Measurements from ENCODE around the gene RNF150.

The RNF150 gene

DNA sequence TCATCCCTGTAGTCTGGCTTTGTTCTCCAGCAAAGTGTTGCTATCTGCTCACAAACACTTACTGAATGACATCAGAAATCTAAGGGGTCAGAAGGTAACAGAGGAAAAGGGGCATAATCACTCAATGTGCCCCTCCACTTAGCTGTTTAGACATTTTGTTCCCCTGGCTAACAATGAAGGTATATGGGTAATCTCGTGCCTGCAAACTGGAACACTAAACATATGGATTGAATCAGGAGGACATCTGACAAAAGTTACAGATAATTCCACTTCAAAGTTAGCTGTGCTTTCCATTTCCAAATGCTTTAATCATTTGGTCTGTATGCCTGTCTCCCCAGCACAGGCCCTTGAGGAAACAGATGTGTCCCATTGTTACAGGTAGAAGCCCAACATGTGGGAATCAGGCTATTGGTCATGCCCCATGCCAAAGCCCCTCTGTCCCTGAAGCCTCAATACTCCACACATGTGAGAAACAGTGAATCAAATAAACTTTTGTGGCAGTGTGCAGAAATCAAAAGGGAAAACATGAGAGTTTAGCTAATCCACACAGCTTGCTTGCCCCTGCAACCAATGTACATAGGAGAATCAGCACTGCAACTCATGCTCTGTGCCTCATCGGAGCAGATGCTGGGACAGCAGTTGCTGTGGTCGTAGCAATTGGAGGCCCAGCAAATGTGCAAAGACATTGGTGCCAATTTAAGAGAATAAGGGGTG lies 111.7 kb downstream of the RNF150 start:
- no peak for DNase-seq

- no peak for DNase-seq
Observed at GRCh38 chr4:141020801-141021261, 112.4 kb downstream of the RNF150 start.

DNA sequence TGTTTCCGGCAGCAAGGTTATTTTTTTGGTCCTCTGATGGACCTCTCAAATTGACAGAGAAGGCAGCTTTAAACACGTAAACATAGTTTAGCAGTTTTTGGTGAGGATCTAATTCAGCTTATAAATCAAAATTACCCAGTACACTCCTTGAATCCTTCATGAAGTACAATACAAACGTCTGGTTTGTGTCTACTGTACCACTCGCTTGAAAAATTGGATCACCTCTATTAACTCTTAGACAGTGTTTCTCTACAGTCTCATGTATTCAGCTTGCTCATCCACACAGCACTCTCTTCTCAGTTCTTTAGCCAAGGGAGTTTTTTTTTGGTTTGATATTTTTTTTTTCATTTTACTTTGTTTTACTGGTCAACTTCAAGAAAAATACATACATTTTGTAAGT lies 113.5 kb downstream of the RNF150 start:
- no peak for DNase-seq

DNA sequence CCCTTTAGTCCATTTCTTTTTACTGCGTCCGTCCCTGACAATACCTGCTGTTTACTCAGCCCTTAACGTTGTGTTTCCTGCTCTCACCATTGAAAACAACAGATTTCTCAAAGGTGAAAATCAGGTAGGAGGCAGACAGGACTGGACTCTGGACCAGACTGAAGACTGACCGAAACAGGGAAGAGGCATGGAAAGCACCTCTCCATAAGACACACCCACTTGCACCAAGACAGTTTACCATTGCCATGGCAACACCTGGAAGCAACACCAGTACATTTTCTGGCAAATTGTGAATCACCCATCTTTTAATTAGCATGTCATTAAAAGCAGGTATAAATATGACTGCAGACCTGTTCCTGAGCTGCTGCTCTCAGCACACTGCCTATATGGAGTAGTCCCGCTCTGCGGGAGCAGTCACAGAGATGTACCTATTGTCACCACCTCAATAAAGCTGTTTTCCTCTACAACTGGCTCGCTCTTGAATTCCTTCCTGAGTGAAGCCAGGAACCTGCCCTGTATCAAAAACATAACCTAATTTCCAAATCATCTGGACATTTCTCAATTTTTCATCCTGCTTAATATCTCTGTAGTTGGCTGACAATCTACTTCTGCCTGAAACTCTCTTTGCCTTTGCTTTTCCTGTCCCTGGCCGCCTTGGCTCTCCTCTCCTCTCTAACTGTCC lies 117.0 kb downstream of the RNF150 start:
- no peak for DNase-seq

GRCh38 chr4:141013899-141014298 lies 119.4 kb downstream of the RNF150 start:
- no peak for DNase-seq

DNA sequence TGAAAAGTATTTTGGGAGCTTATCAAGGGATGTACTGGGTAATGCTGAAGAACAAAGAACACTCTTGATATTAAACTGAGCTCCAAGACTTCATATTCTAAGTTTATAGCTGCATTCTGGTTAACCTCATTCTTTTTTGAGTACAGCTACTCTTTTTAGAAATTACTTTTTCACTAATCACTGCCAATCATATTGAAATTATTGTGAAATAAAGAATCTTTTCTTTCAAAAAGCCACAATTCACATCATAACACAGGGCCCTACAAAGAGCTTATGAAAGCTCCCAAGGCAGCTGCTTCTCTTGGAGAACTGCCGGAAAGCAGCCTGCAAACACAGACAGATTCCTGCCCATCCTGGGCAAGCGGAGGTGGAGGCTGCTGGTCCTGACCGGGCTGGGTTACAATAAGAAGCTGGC lies 121.4 kb downstream of the RNF150 start:
- no peak for DNase-seq

DNA sequence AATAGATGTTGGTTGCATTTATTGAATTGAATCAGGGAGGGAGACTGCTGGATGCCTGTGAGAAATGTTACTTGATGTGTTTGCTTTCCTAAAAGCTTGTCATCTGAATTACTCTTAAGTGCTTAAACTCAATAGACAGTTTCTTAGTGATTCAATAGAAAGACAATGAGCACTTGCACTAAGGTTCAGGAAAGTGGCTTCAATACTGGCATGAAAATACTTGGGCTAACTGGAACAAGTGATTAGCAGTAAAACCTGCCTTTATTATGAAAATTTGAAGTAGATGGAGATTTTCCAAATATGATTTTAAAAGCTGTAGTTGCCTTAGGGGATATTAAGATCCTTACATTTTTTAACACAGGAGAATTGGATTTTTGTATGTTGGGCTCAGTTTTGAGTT lies 123.3 kb downstream of the RNF150 start:
- DNase-seq = no peak

GRCh38 chr4:141009129-141009528 lies 124.1 kb downstream of the RNF150 start:
- no peak for DNase-seq

DNA sequence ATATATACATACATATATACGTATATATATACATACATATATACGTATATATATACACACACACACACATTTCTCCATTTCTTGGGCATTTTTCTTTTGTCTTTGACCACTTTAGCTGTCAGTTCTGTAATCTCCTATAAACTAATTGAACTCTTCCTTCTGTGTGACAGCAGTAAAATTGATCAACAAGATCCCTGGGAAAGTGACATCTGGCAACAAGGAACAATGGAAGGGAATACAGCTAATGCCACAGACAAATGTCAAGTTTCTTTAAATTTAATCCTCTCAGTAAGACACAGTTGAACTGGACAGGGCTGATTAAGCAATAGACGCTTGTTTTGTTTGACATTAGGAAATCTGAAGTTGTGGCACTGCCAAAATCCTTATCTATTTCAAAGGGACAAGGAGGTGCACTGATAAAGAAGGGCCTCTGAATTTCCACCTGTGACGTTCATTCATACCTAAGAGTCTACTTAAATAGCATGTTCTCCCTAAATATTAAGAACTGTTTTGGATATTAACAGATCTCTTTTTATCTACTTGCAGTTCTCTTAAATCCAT lies 126.9 kb downstream of the RNF150 start:
- DNase-seq = no peak

- no peak for DNase-seq
Observed at GRCh38 chr4:141004823-141005222, 128.4 kb downstream of the RNF150 start.

GRCh38 chr4:141003193-141003592 lies 130.1 kb downstream of the RNF150 start:
- DNase-seq = no peak

DNA sequence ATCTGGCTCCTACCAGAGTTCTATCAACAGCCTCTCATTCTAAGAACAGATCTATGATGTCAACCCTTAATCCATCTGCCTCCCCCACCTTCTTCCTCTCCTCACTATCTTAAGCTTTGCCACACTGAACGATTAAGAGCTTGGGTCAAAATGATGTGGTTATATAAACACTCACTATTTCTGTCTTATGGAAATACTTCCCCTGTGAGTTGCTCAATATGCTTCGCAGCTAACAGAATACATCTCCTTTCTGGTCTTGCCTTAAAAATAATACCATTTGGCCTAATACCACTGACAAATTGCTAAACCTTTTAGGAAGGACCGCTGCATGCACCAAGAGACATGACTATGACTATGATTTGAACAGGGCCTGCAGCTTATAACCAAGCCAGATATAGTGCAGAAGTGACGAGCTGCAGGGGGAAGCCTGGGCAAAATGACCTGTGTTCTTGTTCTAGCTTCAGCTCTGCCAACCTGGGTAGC lies 130.9 kb downstream of the RNF150 start:
- DNase-seq = no peak

DNA sequence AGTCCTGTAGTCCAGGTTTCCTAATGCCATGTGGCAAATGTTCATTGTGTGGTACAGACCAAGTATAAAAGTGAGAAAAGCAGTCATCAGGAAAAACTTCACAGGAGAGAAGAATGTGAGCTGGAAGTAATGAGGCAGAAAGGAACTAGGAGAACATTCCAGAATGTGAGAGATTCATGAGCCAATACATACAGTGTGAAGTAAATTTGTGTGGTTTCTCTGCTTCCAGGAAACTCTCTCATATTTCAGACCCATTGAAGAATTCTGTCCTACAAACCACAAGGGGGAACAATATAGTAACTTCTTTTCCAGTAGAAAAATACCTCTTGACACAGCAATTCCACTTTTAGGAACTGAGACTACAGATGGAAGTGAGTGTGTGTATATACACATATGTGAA lies 136.5 kb downstream of the RNF150 start:
- DNase-seq = no peak

- no peak for DNase-seq
Observed at GRCh38 chr4:140995058-140995457, 138.2 kb downstream of the RNF150 start.

DNA sequence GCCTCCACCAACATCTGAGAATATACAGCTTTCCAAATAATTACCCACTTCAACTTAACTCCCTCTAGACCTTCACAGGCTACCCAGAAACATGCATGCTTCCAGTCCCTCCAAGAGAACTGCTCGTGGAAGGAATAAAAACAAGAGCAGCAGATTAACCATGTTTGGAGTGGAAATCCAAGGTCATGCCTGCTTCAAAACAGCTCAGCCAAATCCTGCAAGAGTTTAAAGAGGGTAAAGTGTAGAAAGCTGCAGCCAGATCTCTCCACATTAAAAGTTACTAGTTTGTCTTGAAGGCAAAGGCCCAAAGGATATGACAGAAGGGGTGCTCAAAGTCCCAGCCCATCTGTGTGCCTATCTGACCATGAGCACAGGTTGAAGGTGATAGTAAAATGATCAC lies 139.3 kb downstream of the RNF150 start:
- DNase-seq = no peak

DNA sequence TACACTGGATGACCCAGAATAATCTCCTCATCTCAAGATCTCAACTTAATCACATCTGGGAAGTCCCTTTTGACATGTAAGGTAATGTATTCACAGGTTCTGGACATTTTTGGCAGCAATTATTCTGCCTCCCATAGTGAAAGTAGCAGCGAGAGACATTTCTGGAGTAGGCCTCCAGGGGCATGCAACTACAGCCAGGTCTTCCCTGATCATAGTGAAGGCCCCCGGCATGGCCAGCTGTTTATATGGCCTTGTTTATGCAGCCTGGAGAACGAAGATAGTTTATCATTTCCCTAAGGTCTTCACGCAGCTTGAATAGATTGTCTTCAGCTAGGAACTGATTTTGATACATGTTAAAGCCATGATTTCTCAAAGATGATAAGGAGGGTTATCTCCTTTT lies 139.9 kb downstream of the RNF150 start:
- DNase-seq = no peak

GRCh38 chr4:140989944-140990343 lies 143.3 kb downstream of the RNF150 start:
- DNase-seq = no peak

GRCh38 chr4:140986045-140986444 lies 147.2 kb downstream of the RNF150 start:
- DNase-seq = no peak

GRCh38 chr4:140982613-140983340 lies 150.5 kb downstream of the RNF150 start:
- no peak for DNase-seq

DNA sequence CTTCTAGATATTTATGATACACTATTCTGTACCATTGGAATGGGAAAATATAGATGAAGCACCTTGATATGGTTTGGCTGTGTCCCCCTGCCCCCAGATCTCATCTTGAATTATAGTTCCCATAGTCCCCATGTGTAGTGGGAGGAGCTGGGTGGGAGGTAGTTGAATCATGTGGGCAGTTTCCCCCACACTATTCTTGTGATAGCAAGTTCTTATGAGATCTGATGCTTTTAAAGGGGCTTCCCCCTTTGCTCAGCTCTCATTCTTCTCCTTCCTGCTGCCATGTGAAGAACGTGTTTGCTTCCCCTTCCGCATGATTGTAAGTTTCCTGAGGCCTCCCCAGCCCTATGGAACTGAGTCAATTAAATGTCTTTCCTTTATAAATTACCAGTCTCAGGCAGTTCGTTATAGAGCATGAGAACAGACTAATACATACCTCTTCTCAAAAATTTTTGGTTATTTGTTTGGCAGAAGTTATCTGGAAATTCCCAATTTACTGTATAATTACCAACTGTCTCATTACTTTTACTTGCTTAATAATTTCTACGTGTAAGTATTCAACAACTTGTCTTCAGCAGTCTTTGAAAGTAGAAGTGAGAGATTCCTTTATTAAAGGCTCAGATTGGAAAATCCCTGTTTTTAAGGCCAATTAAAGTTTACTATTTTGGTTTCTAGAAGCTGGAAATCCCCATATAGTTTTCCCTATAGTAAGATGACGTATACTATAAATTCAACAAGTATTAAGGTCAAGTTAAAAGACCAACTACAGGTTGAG lies 152.7 kb downstream of the RNF150 start:
- DNase-seq = no peak

GRCh38 chr4:140976768-140977167 lies 156.5 kb downstream of the RNF150 start:
- DNase-seq = no peak

DNA sequence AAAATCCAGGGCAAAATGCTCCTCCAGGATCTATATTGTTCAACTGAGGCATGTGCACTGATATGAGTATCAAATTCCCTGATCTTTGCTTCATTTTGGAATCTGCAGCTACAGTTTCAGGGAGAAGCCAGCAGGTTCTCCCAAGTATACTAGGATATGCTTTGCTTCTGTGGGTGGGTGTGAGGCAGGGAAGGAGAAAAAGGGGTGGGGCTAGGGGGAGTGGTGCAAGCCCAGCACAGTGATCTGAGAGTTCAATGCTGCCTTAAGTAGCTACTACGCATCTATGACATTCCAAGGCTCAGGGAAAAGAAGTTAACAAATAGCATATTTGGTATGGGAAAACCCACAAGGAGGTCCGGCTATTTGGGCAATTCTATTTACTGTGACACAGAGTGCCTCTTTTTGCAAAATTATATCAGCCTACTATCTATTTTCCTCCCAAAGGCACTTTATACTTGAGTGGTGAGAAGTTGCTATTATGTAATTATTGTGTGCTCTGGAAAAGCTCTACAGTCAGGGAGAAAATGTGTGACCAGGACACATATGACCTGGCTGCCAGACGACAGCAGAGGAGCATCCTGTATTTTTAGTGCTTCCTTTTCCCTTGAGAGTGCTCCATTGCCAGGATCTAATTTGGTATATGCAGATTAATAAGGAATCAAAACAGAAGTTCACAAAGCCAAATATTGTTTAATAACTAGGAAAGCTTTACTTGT lies 162.0 kb downstream of the RNF150 start:
- no peak for DNase-seq

Data from T-helper 1 cell (primary cell).